SJCRH30 (cell line): ENCODE measurements around the gene TMEM63A. TPM values are rescaled to one million over a fixed set of nuclear protein-coding genes. Genes with fewer than 3 reads are reported as not detected.
"Not testable (repeated sequence)": the region's sequence is repeated elsewhere in the genome, so short reads cannot be mapped to it uniquely, and the experiment has no call there.

Source experiments
- DNase-seq, 2 experiments: peaks; one replicate each; pipeline ENCODE4 v3.0.0-alpha.2; 2015 to 2020
- H3K27ac ChIP-seq: fragments of 250-450 bp; sonication (Bioruptor Pico); 2 replicates; pipeline ENCODE4 v1.5.1; 2020; ENCODE audit warnings: mild to moderate bottlenecking, moderate library complexity
- H3K27me3 ChIP-seq: fragments of 250-450 bp; sonication (Bioruptor Pico); 2 replicates; pipeline ENCODE4 v1.5.1; 2020; ENCODE audit warnings: mild to moderate bottlenecking, moderate library complexity
- H3K36me3 ChIP-seq: fragments of 250-450 bp; sonication (Bioruptor Pico); 2 replicates; pipeline ENCODE4 v1.5.1; 2020; ENCODE audit warnings: mild to moderate bottlenecking, moderate library complexity
- H3K4me1 ChIP-seq: fragments of 250-450 bp; sonication (Bioruptor Pico); 2 replicates; pipeline ENCODE4 v1.5.1; 2020; ENCODE audit warnings: mild to moderate bottlenecking, moderate library complexity
- H3K4me3 ChIP-seq: fragments of 250-450 bp; sonication (Bioruptor Pico); 2 replicates; pipeline ENCODE4 v1.5.1; 2020; ENCODE audit warnings: mild to moderate bottlenecking, moderate library complexity
- H3K9me3 ChIP-seq: fragments of 250-450 bp; sonication (Bioruptor Pico); replicated peaks from 2 replicates; pipeline ENCODE4 v1.5.1; 2020; ENCODE audit warnings: mild to moderate bottlenecking, moderate library complexity
- total RNA-seq: library from RNA; depleted of rRNA; stranded (reverse); fragments of >200 nt; shearing (Covaris generic); gene quantifications from 2 replicates; pipeline ENCODE4 v1.2.3, GENCODE V29; 2014

Gene TMEM63A
- total RNA-seq, 1 experiment from 2014 or later = 20.4 TPM

GRCh38 chr1:225822655-225823403 is 59.4 kb downstream of the TMEM63A start:
- H3K9me3 ChIP-seq = no peaks in the 10 kb centered on the region
- DNase-seq = no peak
- no peaks in the 10 kb centered on the region for H3K27me3 ChIP-seq
- no peak overlapping the region for H3K27ac ChIP-seq
- H3K4me1 ChIP-seq = no peaks in the 10 kb centered on the region
- no peaks in the 10 kb centered on the region for H3K36me3 ChIP-seq
- H3K4me3 ChIP-seq = no peak overlapping the region

- H3K4me1 ChIP-seq = no peaks in the 10 kb centered on the region
- no peaks in the 10 kb centered on the region for H3K9me3 ChIP-seq
- no peak overlapping the region for H3K27ac ChIP-seq
- H3K4me3 ChIP-seq = no peak overlapping the region
- no peaks in the 10 kb centered on the region for H3K27me3 ChIP-seq
- no peaks in the 10 kb centered on the region for H3K36me3 ChIP-seq
- DNase-seq = no peak
These were observed 61.6 kb downstream of the TMEM63A start for GRCh38 chr1:225820522-225821120.

GRCh38 chr1:225819346-225820192 is 62.6 kb downstream of the TMEM63A start:
- no peak for DNase-seq
- no peaks in the 10 kb centered on the region for H3K36me3 ChIP-seq
- H3K4me3 ChIP-seq = no peak overlapping the region
- H3K4me1 ChIP-seq = no peaks in the 10 kb centered on the region
- no peak overlapping the region for H3K27ac ChIP-seq
- no peaks in the 10 kb centered on the region for H3K9me3 ChIP-seq
- no peaks in the 10 kb centered on the region for H3K27me3 ChIP-seq

- H3K9me3 ChIP-seq = no peaks in the 10 kb centered on the region
- no peak overlapping the region for H3K4me3 ChIP-seq
- no peaks in the 10 kb centered on the region for H3K4me1 ChIP-seq
- DNase-seq = no peak
- no peak overlapping the region for H3K27ac ChIP-seq
- H3K36me3 ChIP-seq = no peaks in the 10 kb centered on the region
- no peaks in the 10 kb centered on the region for H3K27me3 ChIP-seq
These were observed 64.0 kb downstream of the TMEM63A start for GRCh38 chr1:225818229-225818628.

GRCh38 chr1:225817611-225818061 is 64.5 kb downstream of the TMEM63A start:
- no peaks in the 10 kb centered on the region for H3K27me3 ChIP-seq
- no peaks in the 10 kb centered on the region for H3K36me3 ChIP-seq
- DNase-seq = no peak
- H3K4me3 ChIP-seq = no peak overlapping the region
- no peak overlapping the region for H3K27ac ChIP-seq
- no peaks in the 10 kb centered on the region for H3K9me3 ChIP-seq
- no peaks in the 10 kb centered on the region for H3K4me1 ChIP-seq

- Histone ChIP-seq H3K27ac (no peak overlapping the region), H3K36me3 (no peaks in the 10 kb centered on the region), H3K4me1 (no peaks in the 10 kb centered on the region), H3K27me3 (no peaks in the 10 kb centered on the region), H3K9me3 (no peaks in the 10 kb centered on the region), H3K4me3 (no peak overlapping the region)
- no peak for DNase-seq
These were observed 65.3 kb downstream of the TMEM63A start for GRCh38 chr1:225816643-225817538.

GRCh38 chr1:225815526-225816178 is 66.5 kb downstream of the TMEM63A start:
- DNase-seq = no peak
- no peaks in the 10 kb centered on the region for H3K9me3 ChIP-seq
- H3K27ac ChIP-seq = no peak overlapping the region
- H3K27me3 ChIP-seq = no peaks in the 10 kb centered on the region
- no peak overlapping the region for H3K4me3 ChIP-seq
- no peaks in the 10 kb centered on the region for H3K4me1 ChIP-seq
- H3K36me3 ChIP-seq = no peaks in the 10 kb centered on the region

GRCh38 chr1:225815090-225815489 is 67.1 kb downstream of the TMEM63A start:
- H3K27me3 ChIP-seq, H3K4me1 ChIP-seq, H3K9me3 ChIP-seq, H3K4me3 ChIP-seq, H3K36me3 ChIP-seq, DNase-seq, H3K27ac ChIP-seq: not testable (repeated sequence)

GRCh38 chr1:225814381-225814780 is 67.8 kb downstream of the TMEM63A start:
- Histone ChIP-seq H3K4me1 (no peaks in the 10 kb centered on the region), H3K27ac (no peak overlapping the region), H3K4me3 (no peak overlapping the region)

GRCh38 chr1:225813214-225813964 is 68.8 kb downstream of the TMEM63A start:
- no peaks in the 10 kb centered on the region for H3K27me3 ChIP-seq
- no peak overlapping the region for H3K27ac ChIP-seq
- no peak for DNase-seq
- H3K4me3 ChIP-seq = no peak overlapping the region
- no peaks in the 10 kb centered on the region for H3K4me1 ChIP-seq
- no peaks in the 10 kb centered on the region for H3K9me3 ChIP-seq
- no peaks in the 10 kb centered on the region for H3K36me3 ChIP-seq

More at GRCh38 chr1:225814381-225814780, 67.8 kb downstream of the TMEM63A start:
- H3K27me3 ChIP-seq = no peaks in the 10 kb centered on the region
- no peak for DNase-seq
- no peaks in the 10 kb centered on the region for H3K36me3 ChIP-seq
- H3K9me3 ChIP-seq = no peaks in the 10 kb centered on the region

GRCh38 chr1:225812488-225813213 is 69.5 kb downstream of the TMEM63A start:
- H3K9me3 ChIP-seq = no peaks in the 10 kb centered on the region
- no peaks in the 10 kb centered on the region for H3K36me3 ChIP-seq
- H3K4me3 ChIP-seq = no peak overlapping the region
- H3K27me3 ChIP-seq = no peaks in the 10 kb centered on the region
- no peak for DNase-seq
- H3K27ac ChIP-seq = no peak overlapping the region
- H3K4me1 ChIP-seq = no peaks in the 10 kb centered on the region

- Histone ChIP-seq H3K4me1 (no peaks in the 10 kb centered on the region), H3K9me3 (no peaks in the 10 kb centered on the region), H3K36me3 (no peaks in the 10 kb centered on the region), H3K27ac (no peak overlapping the region), H3K4me3 (no peak overlapping the region), H3K27me3 (no peaks in the 10 kb centered on the region)
- no peak for DNase-seq
These were observed 70.3 kb downstream of the TMEM63A start for GRCh38 chr1:225811622-225812487.
